ENCODE measurements around the gene C9orf152.

GRCh38 chr9:110246214-110246613 lies 38.3 kb upstream of the C9orf152 start:
- TF ChIP-seq POLR2A (IDR thresholded peaks at IDR 0.05) = no peak
- TF ChIP-seq POLR2AphosphoS5 (IDR thresholded peaks at IDR 0.05) = no peak
- TF ChIP-seq CTCF (IDR thresholded peaks at IDR 0.05) = no peak
- TF ChIP-seq EP300 (IDR thresholded peaks at IDR 0.05) = no peak
